CD4-positive, CD25-positive, alpha-beta regulatory T cell (primary cell): ENCODE data around the gene MAST1. TPM values are rescaled to one million over a fixed set of nuclear protein-coding genes. Genes with fewer than 3 reads are reported as not detected.
"Not testable (repeated sequence)": the region's sequence is repeated elsewhere in the genome, so short reads cannot be mapped to it uniquely, and the experiment has no call there.

ENCODE experiments used
- ATAC-seq, 2 donors: fragments of 150-1000 bp; cut with Tn5 transposase; one replicate each; pipeline ENCODE4 v1.10.0; 2021; ENCODE audit warnings: low read depth in 2 of 2, moderate number of reproducible peaks in 2 of 2, moderate library complexity in 1 of 2
- DNase-seq, 3 donors: peaks; one replicate each; pipeline versions ENCODE4 v3.0.0 to v3.0.0-alpha.2; 2012 to 2022; ENCODE audit warnings: mixed read lengths in 1 of 3
- H3K27ac ChIP-seq: one replicate; pipeline ENCODE4 v1.7.0; 2013; ENCODE audit warnings: mild to moderate bottlenecking, low read length; ENCODE audit not compliant: insufficient read depth, poor library complexity, severe bottlenecking
- H3K27me3 ChIP-seq: one replicate; pipeline ENCODE4 v1.7.0; 2013; ENCODE audit warnings: low read length; ENCODE audit not compliant: control insufficient read depth, insufficient read depth
- H3K36me3 ChIP-seq: one replicate; pipeline ENCODE4 v1.7.0; 2013; ENCODE audit warnings: mild to moderate bottlenecking, low read length, moderate library complexity; ENCODE audit not compliant: control insufficient read depth, insufficient read depth
- H3K4me1 ChIP-seq: 2 replicates; pipeline ENCODE4 v1.7.0; 2013; ENCODE audit warnings: mild to moderate bottlenecking, low read length; ENCODE audit not compliant: insufficient read depth, control insufficient read depth, poor library complexity, severe bottlenecking
- H3K4me3 ChIP-seq: one replicate; pipeline ENCODE4 v1.7.0; 2013; ENCODE audit warnings: low read depth, mild to moderate bottlenecking, low read length, moderate library complexity
- H3K9me3 ChIP-seq, 2 experiments: 1 replicate in 1 of 2; 2 replicates in 1 of 2; pipeline ENCODE4 v1.7.0; 2013; ENCODE audit warnings: low read length in 2 of 2, mild to moderate bottlenecking in 1 of 2, moderate library complexity in 1 of 2; ENCODE audit not compliant: control insufficient read depth in 2 of 2
- H3K27ac Mint-ChIP-seq, 3 donors: one replicate each; pipeline ENCODE4 v1.8.0; 2020 to 2022; ENCODE audit warnings: mild to moderate bottlenecking in 3 of 3, mixed read lengths in 3 of 3, moderate library complexity in 2 of 3
- H3K27me3 Mint-ChIP-seq: one replicate; pipeline ENCODE4 v1.8.0; 2022; ENCODE audit warnings: mild to moderate bottlenecking, mixed read lengths
- H3K36me3 Mint-ChIP-seq: one replicate; pipeline ENCODE4 v1.8.0; 2020; ENCODE audit warnings: mixed read lengths
- H3K4me1 Mint-ChIP-seq, 4 donors: one replicate each; pipeline ENCODE4 v1.8.0; 2020 to 2022; ENCODE audit warnings: mixed read lengths in 4 of 4, mild to moderate bottlenecking in 1 of 4
- H3K4me3 Mint-ChIP-seq, 4 donors: one replicate each; pipeline ENCODE4 v1.8.0; 2020 to 2022; ENCODE audit warnings: mild to moderate bottlenecking in 4 of 4, mixed read lengths in 4 of 4, moderate library complexity in 3 of 4
- H3K9me3 Mint-ChIP-seq, 7 donors: one replicate each; pipeline ENCODE4 v1.8.0; 2020 to 2022; ENCODE audit warnings: mixed read lengths in 7 of 7, mild to moderate bottlenecking in 3 of 7, moderate library complexity in 2 of 7
- polyA plus RNA-seq, 4 donors: library from polyadenylated mRNA; unstranded; fragments of 300-500 nt; fragmentation: Illumina TruSeq; gene quantifications; one replicate each; pipeline ENCODE4 v1.2.3, GENCODE V29; 2021
- total RNA-seq: library from RNA; stranded (reverse); gene quantifications from one replicate; pipeline ENCODE4 v1.2.3, GENCODE V29; 2022

MAST1 gene
- total and polyA plus RNA-seq, 5 donors from 2014 or later, result 0.05 to 1.8 (median 0.73) TPM; not detected in 1

DNA sequence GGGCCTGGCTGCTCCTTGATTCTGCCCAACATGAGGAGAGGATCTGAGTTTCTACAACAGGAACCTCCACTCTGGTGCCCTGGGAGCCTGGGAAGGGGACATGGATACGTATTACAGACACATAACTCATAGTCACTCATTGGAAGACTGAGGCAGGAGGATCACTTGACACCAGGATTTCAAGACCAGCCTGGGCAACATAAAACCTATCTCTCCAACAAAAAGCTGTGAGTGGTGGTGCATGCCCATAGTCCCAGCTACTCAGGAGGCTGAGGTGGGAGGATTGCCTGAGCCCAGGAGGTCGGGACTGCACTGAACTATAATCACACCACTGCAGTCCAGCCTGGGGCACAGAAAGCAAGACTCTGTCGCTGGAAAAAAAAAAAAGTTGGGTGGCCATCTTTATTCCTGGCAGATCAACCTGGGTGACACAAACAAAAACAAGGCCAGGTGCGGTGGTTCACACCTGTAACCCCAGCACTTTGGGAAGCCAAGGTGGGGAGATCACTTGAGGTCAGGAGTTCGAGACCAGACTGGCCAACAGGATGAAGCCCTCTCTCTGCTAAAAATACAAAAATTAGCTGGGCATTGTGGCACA, 49.8 kb downstream of the MAST1 start:
- Mint-ChIP-seq H3K9me3 (peaks cover 0 to 3% (median 0%) of the 10 kb centered on the region in 7 donors), H3K4me1 (peaks cover 8 to 38% (median 21%) of the 10 kb centered on the region in 4 donors), H3K27ac (no peak overlapping the region), H3K36me3 (peaks cover 4% of the 10 kb centered on the region), H3K27me3 (peaks cover 4% of the 10 kb centered on the region), H3K4me3 (peak overlapping the region in 1 of 4 donors; percentile 59)
- Histone ChIP-seq H3K4me3 (no peak overlapping the region), H3K36me3 (no peaks in the 10 kb centered on the region), H3K27ac (no peak overlapping the region), H3K4me1 (peaks cover 39% of the 10 kb centered on the region), H3K9me3 (peaks cover 0 to 6% of the 10 kb centered on the region in 2 experiments), H3K27me3 (no peaks in the 10 kb centered on the region)
- ATAC-seq, result no peak
- no peak for DNase-seq

DNA sequence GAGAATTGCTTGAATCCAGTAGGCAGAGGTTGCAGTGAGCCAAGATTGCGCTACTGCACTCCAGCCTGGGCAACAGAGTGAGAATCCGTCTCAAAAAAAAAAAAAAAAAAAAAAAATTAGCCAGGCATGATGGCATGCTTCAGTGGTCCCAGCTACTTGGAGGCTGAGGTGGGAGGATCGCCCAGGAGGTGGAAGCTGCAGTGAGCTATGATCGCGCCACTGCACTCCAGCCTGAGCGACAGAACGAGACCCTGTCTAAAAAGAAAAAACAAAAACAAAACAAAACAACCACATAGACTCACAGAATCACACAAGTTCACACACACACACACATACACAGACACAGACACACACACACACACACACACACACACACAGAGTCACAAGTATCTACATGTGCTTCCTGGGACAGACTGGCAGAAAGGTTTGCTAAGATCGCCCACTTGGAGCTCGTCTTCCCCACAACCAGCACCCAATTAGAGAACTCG, 52.0 kb downstream of the MAST1 start:
- H3K27me3 Mint-ChIP-seq, H3K9me3 ChIP-seq, H3K27me3 ChIP-seq, ATAC-seq, H3K9me3 Mint-ChIP-seq, DNase-seq: not testable (repeated sequence)
- peak overlapping the region; percentile 56 for H3K4me3 ChIP-seq
- Mint-ChIP-seq H3K27ac (peak overlapping the region; percentile 96 to 99 (median 99)), H3K36me3 (peaks cover 19% of the 10 kb centered on the region), H3K4me1 (peaks cover 8 to 32% (median 21%) of the 10 kb centered on the region in 4 donors), H3K4me3 (peak overlapping the region; percentile 89 to 100 (median 98))
- H3K4me1 ChIP-seq, result peaks cover 28% of the 10 kb centered on the region
- H3K36me3 ChIP-seq, result peaks cover 14% of the 10 kb centered on the region
- peak overlapping the region; percentile 77 for H3K27ac ChIP-seq

DNA sequence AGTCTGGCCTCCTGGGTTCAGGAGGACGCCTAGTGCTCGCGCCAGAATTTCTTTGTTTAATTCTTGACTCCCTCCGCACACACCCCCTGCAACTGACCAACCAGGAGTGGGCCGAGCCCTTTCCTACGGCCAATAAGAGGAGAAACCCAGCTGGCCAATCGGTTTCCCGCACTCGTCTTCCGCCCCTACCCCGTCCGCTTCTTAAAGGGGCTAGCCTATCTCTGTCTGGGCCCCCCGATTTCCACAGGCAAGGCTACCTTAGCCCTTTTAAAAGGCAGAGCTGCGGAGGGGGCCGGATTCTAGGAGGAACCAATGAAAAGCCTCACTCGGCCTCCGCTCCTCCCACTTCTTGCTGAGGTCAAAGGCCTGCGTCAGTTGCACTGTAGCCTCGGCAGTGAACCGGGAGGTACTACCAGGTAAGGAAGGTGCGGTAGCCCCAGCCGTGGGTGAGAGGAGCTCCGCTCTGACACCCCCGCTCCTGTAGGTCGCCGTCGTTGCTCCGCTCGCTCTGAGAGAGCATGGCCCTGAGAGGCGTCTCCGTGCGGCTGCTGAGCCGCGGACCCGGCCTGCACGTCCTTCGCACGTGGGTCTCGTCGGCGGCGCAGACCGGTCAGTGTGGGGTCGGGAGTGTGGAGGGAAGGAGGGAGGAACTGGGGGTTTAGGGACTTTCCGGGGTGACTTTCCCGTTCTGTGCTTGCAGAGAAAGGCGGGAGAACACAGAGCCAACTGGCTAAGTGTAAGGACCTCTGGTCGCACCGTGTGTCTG, 52.7 kb downstream of the MAST1 start, which contains the start of gene GCDH:
GCDH (plus strand) TSS at position 374 of the 766 bp plus-strand sequence; CDS start at position 519, 145 bp downstream.
- H3K36me3 Mint-ChIP-seq, result peaks cover 19% of the 10 kb centered on the region
- Histone ChIP-seq H3K9me3 (no peaks in the 10 kb centered on the region), H3K27me3 (no peaks in the 10 kb centered on the region), H3K36me3 (peaks cover 14% of the 10 kb centered on the region), H3K4me1 (peaks cover 22% of the 10 kb centered on the region), H3K4me3 (peak within 1 kb of the TSS; percentile 83), H3K27ac (peak within 1 kb of the TSS; percentile 77)
- H3K27ac Mint-ChIP-seq, result peak within 1 kb of the TSS; percentile 96 to 99 (median 99)
- no peaks in the 10 kb centered on the region for H3K9me3 Mint-ChIP-seq
- peak; percentile 97 to 98 for ATAC-seq
- peaks cover 8 to 31% (median 20%) of the 10 kb centered on the region in 4 donors for H3K4me1 Mint-ChIP-seq
- peaks cover 4% of the 10 kb centered on the region for H3K27me3 Mint-ChIP-seq
- DNase-seq, result peak; percentile 94 to 99 (median 97)
- peak within 1 kb of the TSS; percentile 89 to 100 (median 98) for H3K4me3 Mint-ChIP-seq

DNA sequence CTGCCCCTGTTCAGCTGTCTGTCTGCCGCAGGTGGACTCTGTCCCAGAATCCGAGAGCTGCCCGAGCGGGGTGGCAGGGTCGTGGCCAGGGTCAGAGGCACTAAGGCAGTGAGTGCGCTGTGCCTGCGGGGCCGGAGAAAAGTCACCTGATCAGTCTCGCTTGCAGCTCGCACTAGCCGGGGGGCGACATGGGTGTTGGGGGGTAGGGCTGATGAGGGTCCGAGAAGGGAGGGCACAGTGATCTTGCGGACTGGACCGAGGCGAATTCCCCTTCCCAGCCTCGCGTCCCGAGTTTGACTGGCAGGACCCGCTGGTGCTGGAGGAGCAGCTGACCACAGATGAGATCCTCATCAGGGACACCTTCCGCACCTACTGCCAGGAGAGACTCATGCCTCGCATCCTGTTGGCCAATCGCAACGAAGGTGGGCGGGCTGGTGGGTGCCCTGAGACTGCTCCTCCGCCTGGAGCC, 53.3 kb downstream of the MAST1 start:
- Mint-ChIP-seq H3K4me1 (peaks cover 8 to 30% (median 18%) of the 10 kb centered on the region in 4 donors), H3K4me3 (peak overlapping the region; percentile 89 to 100 (median 98)), H3K36me3 (peaks cover 19% of the 10 kb centered on the region), H3K9me3 (no peaks in the 10 kb centered on the region), H3K27me3 (peaks cover 4% of the 10 kb centered on the region), H3K27ac (peak overlapping the region in 2 of 3 donors; percentile 99)
- Histone ChIP-seq H3K4me3 (peak overlapping the region; percentile 83), H3K36me3 (peaks cover 18% of the 10 kb centered on the region), H3K27ac (peak overlapping the region; percentile 77), H3K27me3 (no peaks in the 10 kb centered on the region), H3K4me1 (peaks cover 20% of the 10 kb centered on the region), H3K9me3 (no peaks in the 10 kb centered on the region)
- ATAC-seq, result no peak
- no peak for DNase-seq

DNA sequence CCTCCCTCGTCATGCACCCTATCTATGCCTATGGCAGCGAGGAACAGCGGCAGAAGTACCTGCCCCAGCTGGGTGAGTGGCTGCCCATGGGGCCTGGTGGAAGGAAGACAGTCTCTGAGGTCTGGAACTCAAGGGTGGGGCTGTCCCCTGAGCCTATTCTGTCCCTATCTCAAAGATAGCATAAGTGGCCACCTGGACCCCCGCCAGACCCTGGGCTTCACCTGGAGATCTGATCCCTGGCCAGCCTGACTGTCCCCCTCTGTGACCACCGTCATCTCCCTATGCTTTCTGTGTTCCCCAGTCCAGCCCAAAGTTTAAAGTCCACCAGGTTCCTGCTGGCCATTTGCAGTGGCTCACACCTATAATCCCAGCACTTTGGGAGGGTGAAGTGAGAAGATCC, 55.3 kb downstream of the MAST1 start:
- peak overlapping the region in 1 of 3 donors; percentile 42 for H3K27ac Mint-ChIP-seq
- Histone ChIP-seq H3K27ac (no peak overlapping the region), H3K4me1 (peaks cover 20% of the 10 kb centered on the region), H3K9me3 (no peaks in the 10 kb centered on the region), H3K4me3 (no peak overlapping the region), H3K36me3 (peaks cover 30% of the 10 kb centered on the region), H3K27me3 (no peaks in the 10 kb centered on the region)
- peaks cover 4% of the 10 kb centered on the region for H3K27me3 Mint-ChIP-seq
- DNase-seq (no peak), ATAC-seq (no peak)
- peak overlapping the region in 3 of 4 donors; percentile 62 to 89 (median 70) for H3K4me3 Mint-ChIP-seq
- peaks cover 8 to 30% (median 18%) of the 10 kb centered on the region in 4 donors for H3K4me1 Mint-ChIP-seq
- peaks cover 19% of the 10 kb centered on the region for H3K36me3 Mint-ChIP-seq
- no peaks in the 10 kb centered on the region for H3K9me3 Mint-ChIP-seq

DNA sequence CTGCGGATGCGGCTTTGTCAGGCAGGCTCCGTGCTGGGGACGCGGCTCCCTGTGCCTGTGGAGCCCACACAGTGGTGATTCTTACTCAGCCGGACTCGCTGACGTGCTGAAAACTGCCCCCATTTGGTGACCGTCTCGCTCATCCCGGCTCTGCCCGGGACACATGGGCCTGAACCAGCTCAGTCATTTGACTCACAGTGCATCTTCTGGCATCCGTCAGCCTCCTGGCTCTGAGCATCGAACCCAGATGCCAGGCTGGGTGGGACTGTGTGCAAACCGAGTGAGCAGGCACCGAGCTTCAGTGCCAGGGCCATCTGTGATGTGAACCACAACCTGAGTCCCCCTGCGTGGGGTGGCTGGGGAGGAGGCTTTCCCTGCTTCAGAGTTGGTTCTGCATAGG, 58.1 kb downstream of the MAST1 start:
- H3K4me1 Mint-ChIP-seq, result peaks cover 0 to 15% (median 5%) of the 10 kb centered on the region in 4 donors
- no peaks in the 10 kb centered on the region for H3K27me3 Mint-ChIP-seq
- H3K27me3 ChIP-seq, result no peaks in the 10 kb centered on the region
- DNase-seq (no peak), ATAC-seq (no peak)
- peaks cover 9% of the 10 kb centered on the region for H3K4me1 ChIP-seq
- H3K36me3 ChIP-seq, result peaks cover 37% of the 10 kb centered on the region
- no peak overlapping the region for H3K4me3 Mint-ChIP-seq
- no peaks in the 10 kb centered on the region for H3K9me3 ChIP-seq
- H3K4me3 ChIP-seq, result no peak overlapping the region
- peaks cover 15% of the 10 kb centered on the region for H3K36me3 Mint-ChIP-seq
- no peak overlapping the region for H3K27ac ChIP-seq
- H3K27ac Mint-ChIP-seq, result no peak overlapping the region
- H3K9me3 Mint-ChIP-seq, result peaks cover 0 to 2% (median 0%) of the 10 kb centered on the region in 7 donors

DNA sequence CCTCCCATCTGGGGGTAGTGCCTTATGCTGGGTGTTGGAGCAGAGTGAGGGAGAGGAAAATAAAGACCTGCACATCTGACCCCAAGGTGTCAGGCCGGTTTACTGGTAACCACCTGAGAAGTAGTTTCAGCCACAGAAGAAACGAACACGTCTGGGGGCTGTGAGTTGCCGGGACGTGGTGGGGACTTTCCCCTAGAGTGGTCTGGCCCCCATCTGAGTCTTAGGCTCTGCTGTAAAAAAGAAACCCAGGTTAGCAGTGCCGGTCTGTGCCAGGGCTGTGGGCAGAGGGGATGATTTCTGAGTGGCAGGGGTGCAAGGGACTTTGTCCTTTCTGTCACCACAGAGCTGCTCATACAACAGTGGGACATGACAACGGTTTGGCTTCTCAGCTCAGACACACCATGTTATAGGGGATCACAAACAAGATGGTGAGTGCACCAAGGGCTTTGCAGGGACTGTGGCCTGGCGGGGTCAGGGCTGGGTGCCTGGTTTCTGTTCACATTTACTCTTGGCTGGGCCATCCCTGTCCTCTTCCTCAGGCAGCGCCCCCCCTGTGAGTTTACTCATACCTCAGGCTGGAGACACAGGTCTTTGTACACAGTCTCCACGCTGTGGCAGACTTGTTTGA, 61.7 kb downstream of the MAST1 start:
- Mint-ChIP-seq H3K27ac (peak overlapping the region in 1 of 3 donors; percentile 14), H3K4me3 (no peak overlapping the region)
- ATAC-seq, result no peak

More for the DNA sequence above, 61.7 kb downstream of the MAST1 start:
- Mint-ChIP-seq H3K9me3 (peaks cover 0 to 2% (median 0%) of the 10 kb centered on the region in 7 donors), H3K36me3 (peaks cover under 1% of the 10 kb centered on the region), H3K4me1 (peaks cover 0 to 1% (median 0%) of the 10 kb centered on the region in 4 donors), H3K27me3 (no peaks in the 10 kb centered on the region)
- Histone ChIP-seq H3K36me3 (peaks cover 23% of the 10 kb centered on the region), H3K9me3 (no peaks in the 10 kb centered on the region), H3K4me3 (no peak overlapping the region), H3K4me1 (no peaks in the 10 kb centered on the region), H3K27ac (no peak overlapping the region), H3K27me3 (no peaks in the 10 kb centered on the region)
- DNase-seq, result no peak
